ENCODE data around the gene EBP.

GRCh38 chrX:48474581-48474980 is 47.0 kb upstream of the EBP start:
- TF ChIP-seq EZH2 (IDR thresholded peaks at IDR 0.05; ENCODE audit: borderline replicate concordance, insufficient read depth, low read length, poor library complexity, severe bottlenecking) (no peak), SMC3 (conservative IDR thresholded peaks at IDR 0.05; ENCODE audit: poor library complexity) (no peak), CTCF (IDR thresholded peaks at IDR 0.05; ENCODE audit: poor library complexity, severe bottlenecking) (no peak), RAD21 (conservative IDR thresholded peaks at IDR 0.05) (no peak), EP300 (conservative IDR thresholded peaks at IDR 0.05; ENCODE audit: poor library complexity, severe bottlenecking) (no peak), TAF1 (IDR thresholded peaks at IDR 0.05; ENCODE audit: low read depth) (no peak), POLR2AphosphoS5 (IDR thresholded peaks at IDR 0.05) (no peak)
